NT2/D1 (cell line): ENCODE data around the gene RORB.
"Not testable (repeated sequence)": the region's sequence is repeated elsewhere in the genome, so short reads cannot be mapped to it uniquely, and the experiment has no call there.

Source experiments
- DNase-seq: peaks from one replicate; pipeline ENCODE4 v3.0.0-alpha.2; 2011; ENCODE audit warnings: low read depth, low spot score
- H3K27me3 ChIP-seq: 2 replicates; pipeline ENCODE4 v1.6.0; 2011; ENCODE audit warnings: mild to moderate bottlenecking; ENCODE audit not compliant: insufficient read length, insufficient read depth
- H3K36me3 ChIP-seq: 2 replicates; pipeline ENCODE4 v1.6.1; 2011; ENCODE audit warnings: mild to moderate bottlenecking, low read length, mixed read lengths; ENCODE audit not compliant: insufficient read depth, insufficient read length
- H3K4me1 ChIP-seq: 2 replicates; pipeline ENCODE4 v1.5.1; 2011; ENCODE audit not compliant: insufficient read depth, insufficient read length
- H3K4me3 ChIP-seq: 2 replicates; pipeline ENCODE4 v1.5.1; 2011; ENCODE audit warnings: low read depth; ENCODE audit not compliant: insufficient read length
- H3K9ac ChIP-seq: 2 replicates; pipeline ENCODE4 v1.6.0; 2011; ENCODE audit warnings: low read depth; ENCODE audit not compliant: insufficient read length
- H3K9me3 ChIP-seq: 2 replicates; pipeline ENCODE4 v1.5.1; 2011; ENCODE audit warnings: mild to moderate bottlenecking, low read length; ENCODE audit not compliant: insufficient read depth
- SUZ12 ChIP-seq: IDR thresholded peaks from 2 replicates; pipeline ENCODE4 v1.6.1; 2011; ENCODE audit not compliant: insufficient read length, insufficient read depth; ENCODE audit errors: extremely low read depth
- YY1 ChIP-seq: IDR thresholded peaks from 2 replicates; pipeline ENCODE4 v1.6.1; 2011; ENCODE audit not compliant: insufficient read length, insufficient read depth
- ZNF274 ChIP-seq: IDR thresholded peaks from 2 replicates; pipeline ENCODE4 v1.6.1; 2011; ENCODE audit warnings: mild to moderate bottlenecking, low read depth, low read length

Gene RORB

GRCh38 chr9:74513221-74513620 lies 16.1 kb downstream of the RORB start:
- Histone ChIP-seq H3K4me3 (no peak overlapping the region), H3K9me3 (no peaks in the 10 kb centered on the region), H3K9ac (no peak overlapping the region), H3K27me3 (no peaks in the 10 kb centered on the region), H3K36me3 (no peaks in the 10 kb centered on the region), H3K4me1 (no peaks in the 10 kb centered on the region)
- TF ChIP-seq ZNF274, result no peak
- no peak for DNase-seq

GRCh38 chr9:74517188-74517587 lies 20.1 kb downstream of the RORB start:
- H3K27me3 ChIP-seq, result no peaks in the 10 kb centered on the region
- no peak for TF ChIP-seq ZNF274
- no peak for TF ChIP-seq SUZ12
- TF ChIP-seq YY1, result no peak
- no peaks in the 10 kb centered on the region for H3K36me3 ChIP-seq
- no peak overlapping the region for H3K4me3 ChIP-seq
- H3K9me3 ChIP-seq, result no peaks in the 10 kb centered on the region
- no peak overlapping the region for H3K9ac ChIP-seq
- no peak for DNase-seq
- no peaks in the 10 kb centered on the region for H3K4me1 ChIP-seq

- H3K9ac ChIP-seq, result no peak overlapping the region
- no peaks in the 10 kb centered on the region for H3K9me3 ChIP-seq
- H3K36me3 ChIP-seq, result no peaks in the 10 kb centered on the region
- TF ChIP-seq SUZ12 (no peak), ZNF274 (no peak), YY1 (no peak)
- no peaks in the 10 kb centered on the region for H3K4me1 ChIP-seq
- no peak overlapping the region for H3K4me3 ChIP-seq
- DNase-seq, result no peak
- H3K27me3 ChIP-seq, result no peaks in the 10 kb centered on the region
These were observed 22.3 kb downstream of the RORB start for GRCh38 chr9:74519419-74519818.

- no peaks in the 10 kb centered on the region for H3K4me1 ChIP-seq
- no peak for DNase-seq
- no peaks in the 10 kb centered on the region for H3K9me3 ChIP-seq
- H3K9ac ChIP-seq, result no peak overlapping the region
- no peak for TF ChIP-seq YY1
- no peak for TF ChIP-seq ZNF274
- TF ChIP-seq SUZ12, result no peak
- H3K36me3 ChIP-seq, result no peaks in the 10 kb centered on the region
- no peak overlapping the region for H3K4me3 ChIP-seq
- H3K27me3 ChIP-seq, result no peaks in the 10 kb centered on the region
These were observed 23.9 kb downstream of the RORB start for GRCh38 chr9:74521009-74521408.

GRCh38 chr9:74524289-74524688 lies 27.2 kb downstream of the RORB start:
- no peaks in the 10 kb centered on the region for H3K27me3 ChIP-seq
- no peak overlapping the region for H3K4me3 ChIP-seq
- H3K36me3 ChIP-seq, result no peaks in the 10 kb centered on the region
- no peak overlapping the region for H3K9ac ChIP-seq
- no peaks in the 10 kb centered on the region for H3K9me3 ChIP-seq
- DNase-seq, result no peak
- TF ChIP-seq SUZ12, result no peak
- TF ChIP-seq ZNF274, result no peak
- TF ChIP-seq YY1, result no peak
- H3K4me1 ChIP-seq, result no peaks in the 10 kb centered on the region

- Histone ChIP-seq H3K27me3 (no peaks in the 10 kb centered on the region), H3K9me3 (no peaks in the 10 kb centered on the region), H3K36me3 (no peaks in the 10 kb centered on the region), H3K4me1 (no peaks in the 10 kb centered on the region), H3K4me3 (no peak overlapping the region), H3K9ac (no peak overlapping the region)
- no peak for TF ChIP-seq YY1
- no peak for TF ChIP-seq ZNF274
- TF ChIP-seq SUZ12, result no peak
- DNase-seq, result no peak
These were observed 29.1 kb downstream of the RORB start for GRCh38 chr9:74526215-74526614.

GRCh38 chr9:74527718-74528117 lies 30.6 kb downstream of the RORB start:
- H3K9ac ChIP-seq, result no peak overlapping the region
- no peak overlapping the region for H3K4me3 ChIP-seq
- TF ChIP-seq SUZ12 (no peak), ZNF274 (no peak), YY1 (no peak)
- no peaks in the 10 kb centered on the region for H3K9me3 ChIP-seq
- no peaks in the 10 kb centered on the region for H3K27me3 ChIP-seq
- no peaks in the 10 kb centered on the region for H3K36me3 ChIP-seq
- DNase-seq, result no peak
- no peaks in the 10 kb centered on the region for H3K4me1 ChIP-seq

GRCh38 chr9:74528207-74528606 lies 31.1 kb downstream of the RORB start:
- Histone ChIP-seq H3K27me3 (no peaks in the 10 kb centered on the region), H3K36me3 (no peaks in the 10 kb centered on the region), H3K9ac (no peak overlapping the region), H3K9me3 (no peaks in the 10 kb centered on the region), H3K4me3 (no peak overlapping the region), H3K4me1 (no peaks in the 10 kb centered on the region)
- DNase-seq, result no peak
- TF ChIP-seq SUZ12 (no peak), YY1 (no peak), ZNF274 (no peak)

- H3K9ac ChIP-seq, H3K4me1 ChIP-seq, H3K27me3 ChIP-seq, DNase-seq, H3K4me3 ChIP-seq, H3K36me3 ChIP-seq, H3K9me3 ChIP-seq: not testable (repeated sequence)
These were observed 33.3 kb downstream of the RORB start for GRCh38 chr9:74530458-74530857.
